ENCODE measurements around the gene PDZD4.

The PDZD4 gene

DNA sequence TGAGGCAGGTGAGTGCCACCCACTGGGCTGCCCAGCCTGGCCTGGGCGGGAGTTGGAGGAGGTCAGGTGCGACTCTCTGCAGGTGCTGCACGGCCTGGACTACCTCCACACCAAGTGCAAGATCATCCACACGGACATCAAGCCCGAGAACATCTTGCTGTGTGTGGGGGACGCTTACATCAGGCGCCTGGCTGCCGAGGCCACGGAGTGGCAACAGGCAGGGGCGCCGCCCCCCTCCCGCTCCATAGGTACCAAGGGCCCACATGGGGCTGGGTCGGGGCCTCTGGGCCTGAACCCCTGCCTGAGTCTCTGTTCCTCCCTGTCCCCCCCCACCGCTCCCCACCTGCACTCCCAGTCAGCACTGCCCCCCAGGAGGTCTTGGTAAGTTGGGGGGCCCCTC, 47.5 kb downstream of the PDZD4 start:
- no peak for DNase-seq

DNA sequence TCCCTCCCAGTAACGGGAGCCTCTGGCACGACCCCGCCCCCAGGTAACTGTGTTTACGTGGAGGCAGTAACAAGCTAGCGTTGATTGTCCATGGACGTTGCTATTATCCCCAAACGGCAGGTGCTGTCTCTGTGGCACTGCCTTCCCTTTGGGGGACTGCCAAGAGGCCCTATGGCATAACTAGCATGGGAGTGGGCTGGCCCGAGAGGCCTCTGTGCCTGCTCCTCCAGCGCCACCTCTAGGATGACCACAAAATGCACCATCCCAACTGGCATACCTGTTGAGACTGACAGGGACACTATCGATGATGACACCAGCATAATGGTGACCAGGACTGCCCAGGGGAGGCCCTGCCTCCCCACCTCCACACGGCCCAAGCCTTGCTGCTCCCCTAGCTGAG, 48.0 kb downstream of the PDZD4 start:
- DNase-seq, result peak; percentile 69

DNA sequence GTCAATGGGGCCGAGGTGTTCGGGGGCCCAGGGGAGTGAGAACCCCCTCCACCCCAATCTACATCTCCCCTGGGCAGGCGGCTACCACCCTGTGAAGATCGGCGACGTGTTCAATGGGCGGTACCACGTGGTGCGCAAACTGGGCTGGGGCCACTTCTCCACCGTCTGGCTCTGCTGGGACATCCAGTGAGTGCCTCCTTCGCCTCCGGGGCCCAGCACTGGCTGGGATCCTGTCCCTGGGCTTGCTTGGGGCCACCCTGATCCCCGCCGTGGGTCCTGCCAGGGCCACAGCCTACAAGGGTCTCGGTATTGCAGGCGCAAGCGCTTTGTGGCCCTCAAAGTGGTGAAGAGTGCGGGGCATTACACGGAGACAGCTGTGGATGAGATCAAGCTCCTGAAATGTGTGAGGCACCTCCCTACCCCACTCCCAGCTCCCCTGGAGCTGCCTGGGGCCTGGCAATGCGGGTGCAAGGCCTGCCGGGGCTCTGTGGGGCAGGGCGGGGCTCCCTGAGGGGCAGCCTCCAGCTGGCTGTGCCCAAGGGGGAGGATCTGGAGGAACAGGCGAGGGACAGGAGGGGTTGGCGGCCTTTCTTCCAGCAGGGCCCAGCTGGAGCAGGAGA, 48.8 kb downstream of the PDZD4 start:
- DNase-seq, result no peak

DNA sequence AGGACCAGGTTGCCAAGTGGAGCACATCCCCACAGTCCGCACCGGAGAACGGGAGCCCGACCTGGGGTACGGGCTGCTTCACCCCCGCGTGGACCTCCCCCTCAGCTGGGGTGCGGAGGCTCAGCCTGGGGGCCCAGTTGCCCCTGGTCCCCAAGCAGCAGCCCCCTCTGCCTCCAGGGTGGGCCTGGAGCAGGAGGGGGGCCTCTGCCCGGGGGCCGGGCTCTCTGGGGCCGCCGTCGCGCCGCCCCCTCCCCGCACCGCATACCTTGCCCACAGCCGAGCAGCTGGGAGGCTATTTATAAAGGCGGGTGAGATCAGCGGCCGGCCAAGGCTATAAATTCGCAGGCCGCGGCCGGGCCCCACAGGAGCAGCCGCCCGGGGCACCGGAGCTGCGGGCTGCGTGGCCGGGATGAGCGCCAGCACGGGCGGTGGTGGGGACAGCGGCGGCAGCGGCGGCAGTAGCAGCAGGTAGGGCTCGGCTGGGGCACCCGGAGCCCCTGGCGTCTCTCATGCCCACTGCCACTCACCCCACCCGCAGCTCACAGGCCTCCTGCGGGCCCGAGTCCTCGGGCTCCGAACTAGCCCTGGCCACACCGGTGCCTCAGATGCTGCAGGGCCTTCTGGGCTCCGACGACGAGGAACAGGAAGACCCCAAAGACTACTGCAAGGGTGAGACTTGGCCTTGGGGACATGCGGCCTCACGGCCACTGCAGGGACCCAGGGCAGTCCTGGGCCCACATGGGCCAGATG, 49.5 kb downstream of the PDZD4 start, which contains the start of gene SRPK3:
Gene SRPK3 (plus strand): TSS at position 364 of the 750 bp plus-strand sequence. CDS start 46 bp downstream, at position 410.
- no peak for DNase-seq

DNA sequence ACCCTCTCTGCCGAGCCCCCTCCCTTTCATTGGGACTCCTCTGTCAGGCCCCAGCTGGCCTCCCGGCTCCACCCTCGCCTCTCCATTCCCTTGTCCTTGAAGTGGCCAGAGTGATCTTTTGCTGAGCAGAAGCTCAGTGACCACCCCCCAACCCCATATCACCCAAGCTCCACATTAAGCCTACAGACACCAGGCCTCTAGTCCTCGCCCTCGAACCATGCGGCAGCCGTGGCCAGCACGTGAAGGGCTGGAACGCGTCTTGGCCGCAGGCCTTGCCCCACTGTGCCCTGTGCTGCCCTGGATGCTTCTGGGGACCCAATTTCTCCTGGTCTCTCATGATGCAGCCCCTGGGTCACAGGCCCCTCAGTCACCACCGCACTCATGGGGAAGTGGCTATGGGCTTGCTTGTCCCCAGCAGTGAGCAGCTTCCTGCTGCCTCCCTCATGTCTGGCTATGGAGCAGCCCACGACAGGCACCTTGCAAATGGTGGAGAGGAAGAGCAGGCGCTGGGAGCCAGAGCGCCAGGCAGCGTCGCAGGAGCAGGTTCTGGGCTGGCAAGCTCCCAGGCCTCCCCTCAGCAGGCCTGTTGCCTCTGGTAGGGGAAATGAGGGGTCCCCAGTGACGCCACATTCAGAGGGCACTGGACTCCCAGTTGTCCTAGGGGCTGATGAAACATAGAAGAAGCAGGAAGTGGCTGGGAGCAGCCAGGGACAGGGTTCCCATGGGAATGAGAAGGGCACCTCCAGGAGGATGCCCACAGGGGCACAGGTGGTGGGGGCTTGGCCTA, 50.3 kb downstream of the PDZD4 start:
- DNase-seq, result no peak

DNA sequence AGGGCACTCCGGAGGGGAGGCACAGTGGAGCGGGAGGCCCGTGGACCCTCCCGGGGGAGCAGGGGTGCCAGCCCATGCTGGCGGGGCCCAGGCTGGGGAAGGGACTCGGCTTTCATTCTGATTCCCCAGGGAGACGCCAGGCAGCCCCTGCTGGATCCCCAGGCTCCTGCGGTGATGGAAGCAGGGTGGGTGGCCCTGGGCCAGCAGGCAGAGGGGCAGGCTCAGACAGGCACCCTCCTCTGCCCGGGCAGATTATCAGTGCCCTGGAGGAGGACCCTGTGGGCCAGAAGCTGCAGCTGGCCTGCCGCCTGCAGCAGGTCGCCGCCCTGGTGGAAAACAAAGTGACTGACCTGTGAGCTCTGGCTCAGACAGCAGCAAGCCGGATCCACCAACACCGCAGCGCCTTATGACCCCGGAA, 51.7 kb downstream of the PDZD4 start:
- DNase-seq, result no peak

DNA sequence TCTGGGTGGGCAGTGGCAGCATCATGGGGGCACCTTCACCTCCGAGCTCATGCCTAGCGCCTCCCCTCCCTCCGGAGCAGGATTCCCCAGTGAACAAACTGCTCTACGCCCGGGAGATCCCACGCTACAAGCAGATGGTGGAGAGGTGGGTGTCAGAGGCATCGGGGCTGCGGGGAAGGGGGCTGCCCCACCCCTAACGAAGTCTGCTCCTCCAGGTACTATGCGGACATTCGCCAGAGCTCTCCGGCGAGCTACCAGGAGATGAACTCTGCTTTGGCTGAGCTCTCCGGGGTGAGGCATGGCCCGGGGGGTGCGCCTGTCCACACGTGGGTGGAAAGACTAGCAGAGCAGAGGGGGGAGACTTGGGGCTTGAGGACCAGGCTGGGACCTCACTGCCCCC, 52.2 kb downstream of the PDZD4 start:
- DNase-seq, result no peak

DNA sequence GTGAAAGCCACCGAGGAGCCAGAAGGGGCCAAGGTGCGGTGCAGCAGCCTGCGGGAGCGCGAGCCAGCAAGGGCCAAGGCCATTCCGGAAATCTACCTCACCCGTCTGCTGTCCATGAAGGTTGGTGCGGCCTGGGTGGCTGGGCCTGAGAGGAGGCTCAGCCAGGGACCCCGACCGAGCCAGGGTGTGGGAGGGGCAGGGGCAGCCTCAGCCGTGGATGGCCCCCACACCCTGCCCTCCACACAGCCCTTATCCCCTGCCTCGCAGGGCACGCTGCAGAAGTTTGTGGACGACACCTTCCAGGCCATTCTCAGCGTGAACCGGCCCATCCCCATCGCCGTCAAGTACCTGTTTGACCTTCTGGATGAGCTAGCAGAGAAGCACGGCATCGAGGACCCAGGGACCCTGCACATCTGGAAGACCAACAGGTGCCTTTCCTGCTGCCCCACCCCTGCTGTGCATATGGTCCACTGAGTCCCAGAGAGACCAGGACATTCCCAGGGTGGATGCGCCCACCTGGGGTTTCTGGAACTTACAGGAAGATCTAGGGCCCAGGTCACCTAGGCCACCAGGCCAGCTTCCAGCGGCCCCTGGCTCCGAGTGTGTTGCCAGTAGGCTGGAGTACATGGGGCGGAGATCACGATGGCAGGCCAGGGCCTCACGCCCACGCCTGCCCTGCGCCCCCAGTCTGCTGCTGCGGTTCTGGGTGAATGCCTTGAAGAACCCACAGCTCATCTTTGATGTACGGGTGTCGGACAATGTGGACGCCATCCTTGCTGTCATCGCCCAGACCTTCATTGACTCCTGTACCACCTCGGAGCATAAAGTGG, 52.9 kb downstream of the PDZD4 start:
- DNase-seq, result no peak

DNA sequence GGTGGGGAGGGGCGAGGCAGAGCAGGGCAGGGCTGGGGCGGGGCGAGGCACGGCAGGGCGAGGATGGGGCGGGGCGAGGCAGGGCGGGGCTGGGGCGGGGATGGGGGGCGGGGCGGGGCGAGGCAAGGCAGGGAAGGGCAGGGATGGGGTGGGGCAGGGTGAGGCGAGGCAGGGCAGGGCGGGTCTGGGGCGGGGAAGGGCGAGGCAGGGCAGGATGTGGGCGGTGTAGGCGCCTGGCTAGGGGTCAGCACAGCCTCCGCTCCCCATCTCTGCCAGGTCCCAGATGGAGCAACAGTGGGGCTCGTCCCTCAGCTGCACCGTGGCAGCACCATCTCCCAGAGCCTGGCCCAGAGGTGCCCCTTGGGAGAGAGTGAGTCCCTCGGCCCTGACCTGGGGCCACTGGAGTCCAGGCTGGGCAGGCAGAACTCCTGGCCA, 53.7 kb downstream of the PDZD4 start:
- no peak for DNase-seq

DNA sequence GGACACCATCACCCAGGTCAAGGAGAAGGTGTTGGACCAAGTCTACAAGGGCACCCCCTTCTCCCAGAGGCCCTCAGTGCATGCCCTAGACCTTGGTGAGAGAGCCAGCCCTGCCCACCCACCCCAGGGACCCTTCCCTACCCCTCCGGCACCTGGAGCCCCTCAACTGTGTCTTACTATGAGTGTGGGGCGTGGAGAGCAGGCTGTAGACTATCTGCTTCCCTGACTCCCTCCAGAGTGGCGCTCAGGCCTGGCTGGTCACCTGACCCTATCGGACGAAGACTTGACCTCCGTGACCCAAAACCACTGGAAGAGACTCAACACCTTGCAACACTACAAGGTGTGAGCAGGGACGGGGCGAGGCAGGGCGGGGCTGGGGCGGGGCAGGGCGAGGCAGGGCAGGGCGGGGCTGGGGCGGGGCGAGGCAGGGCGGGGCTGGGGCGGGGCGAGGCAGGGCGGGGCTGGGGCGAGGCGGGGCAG, 54.2 kb downstream of the PDZD4 start:
- no peak for DNase-seq

DNA sequence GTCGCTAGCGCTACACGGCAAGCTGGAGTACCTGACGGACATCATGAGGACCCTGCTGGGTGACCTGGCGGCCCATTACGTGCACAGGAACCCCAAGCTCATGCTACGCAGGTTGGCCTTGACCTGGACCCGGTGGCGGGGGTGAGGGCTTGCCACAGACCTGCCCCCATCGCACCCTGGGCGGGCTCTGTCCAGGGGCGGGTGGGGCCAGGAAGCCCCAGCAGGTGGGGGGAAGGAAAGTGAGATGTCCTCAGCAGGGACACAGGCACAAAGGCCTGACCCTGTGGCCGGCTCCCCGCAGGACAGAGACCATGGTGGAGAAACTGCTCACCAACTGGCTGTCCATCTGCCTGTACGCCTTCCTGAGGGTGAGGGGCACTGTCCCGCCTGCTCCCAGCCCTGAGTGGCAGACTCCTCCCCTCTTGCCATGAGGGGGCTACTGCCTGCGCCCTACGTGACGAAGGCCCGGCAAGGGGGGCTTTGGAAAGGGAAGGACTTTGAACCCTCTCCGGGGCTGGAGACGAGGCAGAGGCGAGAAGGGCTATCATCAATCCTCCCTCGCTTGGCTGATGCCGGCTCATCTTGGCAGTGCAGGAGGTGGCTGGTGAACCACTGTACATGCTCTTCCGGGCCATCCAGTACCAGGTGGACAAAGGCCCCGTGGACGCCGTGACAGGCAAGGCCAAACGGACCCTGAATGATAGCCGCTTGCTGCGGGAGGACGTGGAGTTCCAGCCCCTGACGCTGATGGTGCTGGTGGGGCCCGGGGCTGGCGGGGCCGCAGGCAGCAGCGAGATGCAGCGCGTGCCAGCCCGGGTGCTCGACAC, 54.8 kb downstream of the PDZD4 start:
- DNase-seq, result no peak

DNA sequence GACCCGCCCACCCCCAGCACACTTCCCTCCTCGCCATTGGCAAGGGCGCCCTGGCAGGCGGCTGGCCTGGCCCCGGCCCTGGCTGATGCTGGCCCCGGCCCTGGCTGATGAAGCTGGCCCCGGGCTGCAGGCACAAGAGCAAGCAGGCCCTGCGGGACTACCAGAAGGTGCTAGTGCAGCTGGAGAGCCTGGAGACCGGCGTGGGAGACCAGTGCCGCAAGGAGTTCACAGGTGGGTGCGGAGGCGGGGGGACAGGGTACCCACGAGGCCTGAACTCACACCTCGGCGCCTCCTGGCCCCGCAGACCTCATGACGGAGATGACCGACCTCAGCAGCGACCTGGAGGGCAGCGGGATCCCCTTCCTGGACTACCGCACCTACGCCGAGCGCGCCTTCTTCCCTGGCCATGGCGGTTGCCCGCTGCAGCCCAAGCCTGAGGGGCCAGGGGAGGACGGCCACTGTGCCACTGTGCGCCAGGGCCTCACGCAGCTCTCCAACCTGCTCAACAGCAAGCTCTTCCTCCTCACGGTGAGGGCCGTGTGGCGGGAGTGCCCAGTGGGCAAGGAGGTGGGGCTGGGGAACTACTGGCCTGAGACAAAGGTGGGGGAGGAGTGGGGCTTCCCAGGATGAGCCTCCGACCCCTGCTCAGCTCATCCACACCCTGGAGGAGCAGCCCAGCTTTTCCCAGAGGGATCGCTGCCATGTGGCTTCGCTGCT, 55.6 kb downstream of the PDZD4 start:
- no peak for DNase-seq

DNA sequence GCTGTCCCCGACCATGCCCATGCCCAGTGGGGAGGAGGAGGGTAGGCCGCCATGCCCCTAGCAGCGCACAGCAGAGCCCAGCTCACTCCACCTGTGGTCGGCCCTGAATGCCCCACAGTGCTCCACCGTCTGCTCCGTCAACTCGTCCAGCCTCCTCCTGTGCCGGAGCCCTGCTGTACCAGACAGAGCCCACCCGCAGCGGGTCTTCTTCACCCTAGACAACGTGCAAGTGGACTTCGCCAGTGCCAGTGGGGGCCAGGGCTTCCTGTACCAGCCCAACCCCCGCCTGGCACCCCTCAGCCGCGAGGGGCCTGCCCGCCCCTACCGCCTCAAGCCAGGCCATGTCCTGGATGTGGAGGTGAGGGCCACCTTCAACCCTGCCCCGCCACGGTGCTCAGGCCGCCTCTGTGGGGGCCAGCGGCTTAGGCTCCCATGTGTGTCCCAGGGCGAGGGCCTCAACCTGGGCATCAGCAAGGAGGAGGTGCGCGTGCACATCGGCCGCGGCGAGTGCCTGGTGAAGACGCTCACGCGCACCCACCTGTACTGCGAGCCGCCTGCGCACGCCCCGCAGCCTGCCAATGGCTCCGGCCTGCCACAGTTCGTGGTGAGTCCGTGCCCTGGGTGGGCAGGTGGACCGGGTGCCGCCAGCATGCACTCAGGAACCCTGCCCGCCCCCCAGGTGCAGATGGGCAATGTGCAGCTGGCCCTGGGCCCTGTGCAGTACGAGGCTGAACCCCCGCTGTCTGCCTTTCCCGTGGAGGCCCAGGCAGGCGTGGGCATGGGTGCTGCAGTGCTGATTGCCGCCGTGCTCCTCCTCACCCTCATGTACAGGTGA, 56.4 kb downstream of the PDZD4 start:
- DNase-seq, result no peak

DNA sequence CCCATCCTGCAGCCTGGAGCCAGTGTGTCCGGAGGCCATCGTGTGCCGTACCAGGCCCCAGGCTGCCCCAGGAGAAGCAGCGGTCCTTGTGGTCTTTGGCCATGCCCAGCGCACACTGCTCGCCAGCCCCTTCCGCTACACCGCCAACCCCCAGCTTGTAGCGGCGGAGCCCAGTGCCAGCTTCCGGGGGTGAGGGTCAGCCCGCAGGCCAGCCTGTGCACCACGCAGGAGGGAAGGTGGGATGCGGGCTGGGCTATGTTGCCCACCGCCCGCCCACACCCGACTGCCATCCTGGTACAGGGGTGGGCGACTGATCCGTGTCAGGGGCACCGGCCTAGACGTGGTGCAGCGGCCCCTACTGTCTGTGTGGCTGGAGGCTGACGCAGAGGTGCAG, 57.1 kb downstream of the PDZD4 start:
- no peak for DNase-seq

DNA sequence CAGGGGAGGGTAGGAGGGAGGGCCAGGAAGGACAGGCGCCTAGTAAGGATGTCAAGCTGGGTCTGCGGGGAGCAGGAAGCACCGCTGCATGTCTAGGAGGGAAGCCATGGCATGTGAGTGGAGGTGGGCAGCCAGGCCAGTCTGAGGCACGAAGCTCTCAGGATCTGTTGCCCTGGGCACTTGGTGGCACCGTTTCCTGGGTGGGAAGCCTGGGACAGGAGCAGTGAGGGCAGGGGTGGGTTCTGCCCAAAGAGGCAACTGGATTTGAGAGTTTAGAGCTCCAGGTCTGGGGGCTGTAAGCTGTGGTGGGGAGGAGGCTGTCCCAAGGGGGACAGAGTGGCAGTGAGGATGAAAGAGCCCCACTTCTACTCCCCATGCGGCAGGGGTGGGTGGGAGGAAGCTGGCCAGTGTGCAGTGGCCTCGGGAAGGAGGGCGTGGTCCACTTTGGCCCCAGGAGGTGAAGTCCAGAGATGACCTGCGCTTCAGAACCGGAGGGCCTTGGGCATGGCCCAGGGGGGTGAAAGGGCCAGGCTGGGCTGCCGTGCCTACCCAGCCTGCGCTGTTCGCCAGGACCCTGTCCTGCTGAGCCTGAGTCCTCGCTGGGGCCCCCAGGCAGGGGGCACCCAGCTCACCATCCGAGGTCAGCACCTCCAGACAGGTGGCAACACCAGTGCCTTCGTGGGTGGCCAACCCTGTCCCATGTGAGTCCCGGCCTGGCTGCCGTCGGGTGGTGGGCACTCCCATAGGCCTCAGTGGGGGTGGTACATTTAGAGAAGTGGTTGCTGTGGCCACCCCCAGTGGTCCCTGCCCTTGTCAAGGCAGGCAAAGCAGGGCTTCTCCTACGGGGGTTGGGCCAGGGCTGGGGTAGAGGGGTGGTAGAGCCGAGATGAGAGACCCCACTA, 57.8 kb downstream of the PDZD4 start:
- DNase-seq, result no peak

DNA sequence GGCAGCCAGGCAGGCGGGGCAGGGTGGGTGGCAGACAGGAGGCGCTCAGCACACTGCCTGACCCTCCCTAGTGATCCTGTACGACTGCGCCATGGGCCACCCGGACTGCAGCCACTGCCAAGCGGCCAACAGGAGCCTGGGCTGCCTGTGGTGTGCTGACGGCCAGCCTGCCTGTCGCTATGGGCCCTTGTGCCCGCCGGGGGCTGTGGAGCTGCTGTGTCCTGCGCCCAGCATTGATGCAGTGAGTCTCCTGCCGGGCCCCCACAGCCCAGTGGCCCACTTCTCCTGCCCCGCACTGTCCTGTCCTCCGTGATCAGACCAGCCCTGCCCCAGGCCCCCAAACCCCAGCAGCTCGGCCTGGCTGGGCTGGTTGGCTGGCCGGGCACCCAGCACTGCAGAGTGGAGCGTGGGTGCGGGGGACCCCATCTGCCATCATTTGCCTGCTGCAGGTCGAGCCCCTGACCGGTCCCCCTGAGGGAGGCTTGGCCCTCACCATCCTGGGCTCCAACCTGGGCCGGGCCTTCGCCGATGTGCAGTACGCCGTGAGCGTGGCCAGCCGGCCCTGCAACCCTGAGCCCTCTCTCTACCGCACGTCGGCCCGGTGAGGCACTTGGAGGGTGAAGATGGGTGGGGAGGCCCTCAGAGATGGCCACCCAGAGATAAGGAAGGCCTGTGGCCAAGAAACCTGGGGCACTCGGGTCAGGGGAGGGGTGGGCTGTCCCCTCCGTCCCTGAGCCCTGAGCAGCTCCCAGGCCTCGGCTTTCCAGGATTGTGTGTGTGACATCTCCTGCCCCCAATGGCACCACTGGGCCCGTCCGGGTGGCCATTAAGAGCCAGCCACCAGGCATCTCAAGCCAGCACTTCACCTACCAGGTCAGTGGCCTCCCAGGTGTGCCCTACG, 58.7 kb downstream of the PDZD4 start:
- no peak for DNase-seq

DNA sequence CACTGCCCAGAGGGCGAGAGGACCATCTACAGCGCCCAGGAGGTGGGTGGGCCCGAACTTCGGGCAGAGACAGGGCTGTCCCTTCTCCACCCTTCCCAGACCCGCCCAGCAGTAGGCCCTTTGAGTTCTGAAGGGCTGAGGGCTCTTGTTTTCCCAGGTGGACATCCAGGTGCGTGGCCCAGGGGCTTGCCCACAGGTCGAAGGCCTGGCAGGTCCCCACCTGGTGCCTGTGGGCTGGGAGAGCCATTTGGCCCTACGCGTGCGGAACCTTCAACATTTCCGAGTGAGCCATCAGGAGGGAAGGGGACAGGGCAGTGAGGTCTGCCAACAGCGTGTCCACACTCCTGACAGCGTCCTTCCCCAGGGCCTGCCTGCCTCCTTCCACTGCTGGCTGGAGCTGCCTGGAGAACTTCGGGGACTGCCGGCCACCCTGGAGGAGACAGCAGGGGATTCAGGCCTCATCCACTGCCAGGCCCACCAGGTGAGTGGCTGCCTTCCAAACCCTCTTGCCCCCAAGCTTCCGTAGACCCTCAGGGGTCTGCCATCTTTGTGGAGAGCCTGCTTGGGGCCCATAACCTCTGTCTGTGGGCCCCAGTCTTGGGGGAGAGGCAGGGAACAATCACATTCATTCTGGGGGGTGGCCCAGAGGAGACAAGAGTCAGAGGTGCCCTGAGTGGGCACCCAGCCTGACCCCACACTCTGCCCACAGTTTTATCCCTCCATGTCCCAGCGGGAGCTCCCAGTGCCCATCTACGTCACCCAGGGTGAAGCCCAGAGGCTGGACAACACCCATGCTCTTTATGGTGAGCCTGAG, 59.5 kb downstream of the PDZD4 start:
- DNase-seq, result no peak
